Stimulated activated CD4-positive, alpha-beta T cell treated with anti-CD3 and anti-CD28 coated beads, TNF-alpha, amount 100 ng/mL, for 4 hours (primary cell): ENCODE results near the gene PURA.
"Not testable (repeated sequence)": the region's sequence is repeated elsewhere in the genome, so short reads cannot be mapped to it uniquely, and the experiment has no call there.

Source experiments
- DNase-seq, 3 experiments: peaks; one replicate each; pipeline ENCODE4 v3.0.0-alpha.2; 2020; ENCODE audit warnings: low read depth in 3 of 3

The PURA gene

GRCh38 chr5:140135127-140135526, 21.2 kb downstream of the PURA start:
- DNase-seq, result no peak

GRCh38 chr5:140136624-140137023, 22.7 kb downstream of the PURA start:
- no peak for DNase-seq

- DNase-seq, result no peak
Observed at GRCh38 chr5:140140435-140140834, 26.5 kb downstream of the PURA start.

- no peak for DNase-seq
Observed at GRCh38 chr5:140141241-140141640, 27.3 kb downstream of the PURA start.

- DNase-seq, result no peak
Observed at GRCh38 chr5:140142246-140142645, 28.3 kb downstream of the PURA start.

DNA sequence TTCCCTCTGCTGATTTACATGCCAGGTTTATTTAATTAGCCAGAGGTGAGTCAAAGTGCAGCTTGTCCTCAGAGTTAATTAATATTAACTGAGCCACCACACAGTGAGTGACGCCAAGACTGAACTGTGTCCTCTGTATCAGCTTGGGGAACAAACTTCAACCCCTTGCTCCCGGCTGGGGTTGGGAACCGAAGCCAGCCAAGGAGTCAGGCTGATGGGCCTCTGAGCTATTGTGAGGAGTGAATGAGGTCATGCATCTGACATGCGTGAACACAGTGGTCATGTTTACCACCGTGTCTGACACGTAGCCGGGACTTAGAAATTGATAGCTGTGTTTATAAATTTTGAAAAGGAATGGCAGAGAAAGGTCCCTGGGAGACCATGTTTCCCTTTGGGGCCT, 28.9 kb downstream of the PURA start:
- DNase-seq, result no peak

DNA sequence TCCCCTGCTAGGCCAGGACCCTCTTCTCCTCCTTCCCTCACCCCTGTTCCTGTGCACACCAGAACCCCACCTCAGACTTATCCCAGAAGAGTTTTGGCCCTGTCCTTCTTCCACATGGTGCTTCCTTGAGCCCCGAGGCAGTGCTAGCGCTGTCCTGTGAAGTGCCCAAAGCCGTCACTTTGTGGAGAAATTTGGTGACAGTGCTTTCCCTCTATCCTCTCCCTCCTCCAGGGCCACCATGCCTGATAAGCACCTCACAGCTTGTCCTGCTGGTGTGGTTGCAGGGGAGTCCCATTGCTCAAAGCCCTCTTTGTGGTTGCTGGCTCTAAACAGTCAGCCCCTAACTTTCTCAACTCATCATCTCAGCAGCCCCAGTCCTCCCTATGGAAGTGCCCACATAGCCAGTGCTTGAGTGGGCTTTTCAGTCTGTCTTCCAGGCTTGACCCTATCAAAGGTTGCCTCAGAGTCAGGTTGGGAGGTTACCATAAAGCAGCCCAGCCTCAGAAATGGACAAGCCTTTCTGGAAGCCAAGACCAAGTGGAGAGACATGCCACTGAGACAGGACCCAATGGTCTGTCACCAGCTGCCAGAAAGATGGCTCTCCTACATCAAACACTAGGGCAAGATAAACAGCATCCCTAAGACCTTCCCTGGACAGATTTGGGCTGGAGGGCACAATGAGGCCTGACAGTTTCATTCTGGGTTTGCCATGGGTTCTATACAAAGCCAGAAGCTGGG, 29.8 kb downstream of the PURA start:
- no peak for DNase-seq

- DNase-seq, result no peak
Observed at GRCh38 chr5:140145256-140145655, 31.3 kb downstream of the PURA start.

- DNase-seq, result peak; percentile 9 to 32 (median 22)
Observed at GRCh38 chr5:140145818-140146522, 32.1 kb downstream of the PURA start.

GRCh38 chr5:140146523-140146842, 32.6 kb downstream of the PURA start:
- no peak for DNase-seq

DNA sequence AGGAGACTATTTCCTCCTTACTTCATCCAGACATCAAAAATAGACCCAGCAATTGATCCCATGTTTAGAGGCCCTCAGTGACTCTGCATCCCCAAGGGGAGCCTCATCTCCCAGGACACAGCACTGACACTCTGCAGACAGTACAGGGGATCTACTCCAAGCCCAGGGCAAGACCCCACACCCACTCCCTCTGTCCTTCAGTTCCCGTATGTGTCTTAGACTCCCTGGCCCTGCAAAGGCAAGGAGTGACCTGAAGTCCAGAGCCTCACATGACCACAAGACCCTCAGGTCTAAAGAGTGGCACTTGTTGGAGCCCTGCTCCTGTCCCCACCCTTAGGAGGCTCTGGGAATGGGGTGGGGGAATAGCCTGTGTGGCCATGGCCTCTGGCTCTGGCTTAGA, 33.6 kb downstream of the PURA start:
- no peak for DNase-seq

DNA sequence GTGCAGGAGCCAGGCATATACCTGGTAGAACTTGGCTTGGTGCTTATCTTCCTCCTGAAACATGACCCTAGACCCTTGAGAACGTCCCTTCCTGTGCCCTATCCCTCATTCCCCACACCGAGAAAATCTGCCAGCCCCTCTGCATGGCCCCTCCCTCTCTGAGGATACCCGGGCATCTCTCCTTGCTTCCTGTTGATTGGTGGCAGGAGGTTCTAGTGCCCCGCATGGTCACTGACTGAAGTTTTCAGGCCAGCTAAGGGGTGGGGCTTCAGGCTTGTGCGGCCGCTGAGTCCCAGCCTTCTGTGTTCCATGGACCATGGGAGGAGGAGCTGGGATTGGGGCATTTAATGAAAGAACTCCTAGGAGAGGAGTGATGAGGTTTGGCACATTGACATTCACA, 34.6 kb downstream of the PURA start:
- no peak for DNase-seq

DNA sequence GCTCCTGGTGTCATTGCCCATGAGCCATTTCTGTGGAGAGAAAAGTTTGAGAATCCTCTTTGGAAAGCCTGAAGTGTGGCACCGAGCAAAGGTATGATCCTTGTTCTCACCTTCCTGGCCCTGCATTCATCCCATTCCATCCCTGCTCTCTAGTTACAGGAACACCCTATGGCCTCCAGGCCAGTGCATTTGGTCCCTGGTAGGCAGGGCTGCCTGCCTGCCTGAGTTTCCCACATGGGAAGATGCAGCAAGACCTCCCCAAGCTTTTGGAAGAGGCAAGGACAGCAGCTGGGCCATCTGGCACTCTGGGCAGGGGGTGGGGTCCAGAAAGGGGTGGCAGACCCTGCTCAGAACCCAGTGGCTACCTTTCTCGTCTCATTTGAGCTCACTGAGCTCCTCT, 36.3 kb downstream of the PURA start:
- DNase-seq, result no peak

GRCh38 chr5:140151144-140152021, 37.5 kb downstream of the PURA start:
- no peak for DNase-seq

DNA sequence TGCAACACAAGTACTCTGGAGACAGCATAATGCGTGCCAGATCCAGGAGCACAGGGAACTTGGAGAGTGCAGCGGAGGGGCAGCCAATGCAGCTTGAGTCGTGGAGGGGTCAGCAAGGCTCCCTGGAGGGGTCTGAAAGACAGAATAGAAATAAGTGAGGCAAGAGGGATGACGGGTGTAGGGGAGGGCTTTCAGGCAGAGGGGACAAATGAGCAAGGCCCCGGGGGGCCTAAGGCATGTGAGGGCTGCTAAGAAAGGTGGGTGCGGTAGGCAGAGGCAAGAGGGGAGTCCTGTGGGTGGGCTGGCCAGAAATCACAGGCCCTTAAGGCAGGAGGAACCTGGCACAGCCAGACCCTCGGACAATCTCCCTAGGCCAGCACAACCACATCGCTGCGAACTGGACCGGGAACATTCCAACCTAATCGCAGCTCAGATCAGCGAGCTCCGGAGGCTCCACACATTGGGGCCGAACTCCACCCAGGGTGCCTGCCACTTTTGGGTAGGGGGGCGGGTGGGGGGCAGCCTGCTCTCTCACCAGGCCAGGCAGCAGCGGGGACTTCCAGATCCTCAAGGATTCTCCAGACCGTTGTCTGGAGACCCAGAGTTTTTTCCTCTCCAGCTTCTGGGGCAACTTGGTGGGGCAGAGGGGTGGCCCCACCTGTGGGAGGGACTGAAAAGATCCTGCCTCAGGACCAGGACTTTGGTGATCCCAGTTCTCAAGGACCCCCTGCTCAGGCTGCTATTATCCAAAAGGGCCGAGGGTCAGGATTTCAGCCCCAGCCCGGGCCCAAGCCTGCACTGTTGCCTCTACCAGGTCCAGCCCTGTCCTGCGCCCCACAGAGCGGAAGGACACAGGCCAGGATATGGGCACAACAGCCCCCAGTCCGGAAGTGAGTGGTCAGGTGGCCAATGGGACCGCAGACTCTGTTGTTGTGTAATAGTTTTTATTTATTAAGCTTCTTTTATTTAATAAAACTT, 38.4 kb downstream of the PURA start:
- no peak for DNase-seq

GRCh38 chr5:140153255-140153654, 39.3 kb downstream of the PURA start:
- DNase-seq, result no peak

DNA sequence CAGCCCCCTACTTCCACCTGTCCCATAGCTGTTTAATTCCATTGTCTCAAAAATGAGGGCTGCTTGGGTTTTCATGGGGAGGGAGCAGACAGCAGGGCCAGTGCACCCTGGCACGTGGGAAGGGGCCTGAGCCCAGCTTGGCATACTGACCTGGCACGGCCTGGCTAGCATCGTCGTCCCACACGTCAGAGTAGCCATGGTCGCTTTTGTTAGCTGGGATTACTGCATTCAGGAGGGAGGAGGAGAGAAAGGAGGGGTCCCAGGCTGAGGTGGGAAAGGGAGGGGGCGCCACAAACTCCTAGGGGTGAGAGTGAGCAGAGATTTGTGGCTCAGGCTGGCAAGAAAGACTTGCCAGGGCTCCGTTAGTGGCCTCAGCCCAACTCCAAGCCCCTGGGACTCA, 40.0 kb downstream of the PURA start:
- no peak for DNase-seq

GRCh38 chr5:140154710-140155381, 40.9 kb downstream of the PURA start:
- not testable (repeated sequence) for DNase-seq

- peak; percentile 71 to 79 (median 71) for DNase-seq
Observed at GRCh38 chr5:140157032-140157781, 43.3 kb downstream of the PURA start.
